Measurements from ENCODE around the gene TTC9B.

The TTC9B gene

DNA sequence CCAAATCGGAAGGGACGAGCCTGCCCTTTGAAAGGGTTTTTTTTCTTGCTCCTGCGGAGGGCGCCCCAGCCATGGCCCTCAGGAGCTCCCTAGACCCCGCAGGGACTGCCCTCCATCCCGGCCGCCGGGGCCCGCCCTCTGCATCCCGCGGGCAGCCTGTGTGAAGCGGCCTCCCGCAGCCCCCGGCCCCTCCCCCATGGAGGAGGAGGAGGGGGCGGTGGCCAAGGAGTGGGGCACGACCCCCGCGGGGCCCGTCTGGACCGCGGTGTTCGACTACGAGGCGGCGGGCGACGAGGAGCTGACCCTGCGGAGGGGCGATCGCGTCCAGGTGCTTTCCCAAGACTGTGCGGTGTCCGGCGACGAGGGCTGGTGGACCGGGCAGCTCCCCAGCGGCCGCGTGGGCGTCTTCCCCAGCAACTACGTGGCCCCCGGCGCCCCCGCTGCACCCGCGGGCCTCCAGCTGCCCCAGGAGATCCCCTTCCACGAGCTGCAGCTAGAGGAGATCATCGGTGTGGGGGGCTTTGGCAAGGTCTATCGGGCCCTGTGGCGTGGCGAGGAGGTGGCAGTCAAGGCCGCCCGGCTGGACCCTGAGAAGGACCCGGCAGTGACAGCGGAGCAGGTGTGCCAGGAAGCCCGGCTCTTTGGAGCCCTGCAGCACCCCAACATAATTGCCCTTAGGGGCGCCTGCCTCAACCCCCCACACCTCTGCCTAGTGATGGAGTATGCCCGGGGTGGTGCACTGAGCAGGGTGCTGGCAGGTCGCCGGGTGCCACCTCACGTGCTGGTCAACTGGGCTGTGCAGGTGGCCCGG lies 26.1 kb downstream of the TTC9B start:
- no peak for TF ChIP-seq CTCF (IDR thresholded peaks at IDR 0.05; ENCODE audit: extremely low read depth, missing control alignments)
- DNase-seq (ENCODE audit: low spot score) = peak; percentile 75

GRCh38 chr19:40190891-40191835 lies 27.0 kb downstream of the TTC9B start, which contains the start of gene MAP3K10:
MAP3K10 (plus strand) TSS chr19:40191426; CDS start chr19:40192032, 606 bp downstream.
- DNase-seq (ENCODE audit: low spot score) = peak; percentile 94
- TF ChIP-seq CTCF (IDR thresholded peaks at IDR 0.05; ENCODE audit: extremely low read depth, missing control alignments) = no peak

DNA sequence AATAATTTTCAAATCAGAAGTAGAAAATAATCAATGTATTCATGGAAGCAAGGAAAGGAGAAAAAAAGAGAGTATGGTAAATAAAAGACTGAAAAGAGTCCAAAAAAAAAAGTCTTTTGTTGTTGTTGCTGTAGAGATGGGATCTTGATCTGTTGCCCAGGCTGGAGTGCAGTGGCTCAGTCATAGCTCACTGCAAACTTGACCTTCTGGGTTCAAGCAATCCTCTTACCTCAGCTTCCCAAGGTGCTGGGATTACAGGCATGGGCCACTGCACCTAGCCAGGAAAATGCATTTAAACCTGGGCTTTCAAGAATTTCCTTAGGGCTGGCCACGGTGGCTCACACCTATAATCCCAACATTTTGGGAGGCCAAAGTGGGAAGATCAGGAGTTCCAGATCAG lies 33.9 kb downstream of the TTC9B start:
- DNase-seq (ENCODE audit: low spot score) = no peak
- TF ChIP-seq CTCF (IDR thresholded peaks at IDR 0.05; ENCODE audit: extremely low read depth, missing control alignments) = no peak

- TF ChIP-seq CTCF (IDR thresholded peaks at IDR 0.05; ENCODE audit: extremely low read depth, missing control alignments) = no peak
- no peak for DNase-seq (ENCODE audit: low spot score)
These were observed 39.4 kb downstream of the TTC9B start for GRCh38 chr19:40178756-40179155.

DNA sequence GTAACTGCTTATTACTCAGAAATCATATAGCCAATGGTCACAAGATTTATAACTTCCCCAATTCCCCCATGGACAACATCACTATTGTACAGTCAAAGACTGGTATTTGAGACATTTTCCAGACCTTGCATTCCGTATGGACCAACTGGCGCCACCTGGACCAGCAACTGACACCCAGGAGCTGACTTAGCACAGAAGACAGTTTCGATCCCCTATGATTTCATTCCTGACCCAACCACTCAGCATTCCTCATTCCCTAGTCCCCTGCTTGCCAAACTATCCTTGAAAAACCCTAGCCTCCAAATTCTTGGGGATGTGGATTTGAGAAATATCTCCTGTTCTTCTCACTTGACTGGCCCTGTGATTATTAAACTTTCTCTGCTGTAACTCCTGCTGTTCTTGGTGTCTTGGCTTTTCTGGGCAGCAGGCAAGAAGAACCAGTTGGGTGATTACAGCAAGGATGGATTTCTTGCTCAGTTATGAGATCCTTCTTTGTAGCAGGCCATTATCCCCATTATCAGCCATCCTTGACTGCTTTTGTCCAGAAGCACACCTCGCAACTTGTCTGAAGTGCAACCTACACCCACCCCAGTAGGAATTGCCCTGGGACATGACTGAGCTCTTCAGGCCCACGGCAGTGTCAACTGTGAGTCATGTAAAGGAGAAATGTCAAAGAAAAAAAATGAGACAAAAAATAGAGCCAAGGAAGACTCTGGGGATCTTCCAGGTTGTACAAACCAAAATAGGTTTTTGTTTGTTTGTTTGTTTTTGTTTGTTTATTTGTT lies 40.7 kb downstream of the TTC9B start:
- no peak for DNase-seq (ENCODE audit: low spot score)
- no peak for TF ChIP-seq CTCF (IDR thresholded peaks at IDR 0.05; ENCODE audit: extremely low read depth, missing control alignments)

DNA sequence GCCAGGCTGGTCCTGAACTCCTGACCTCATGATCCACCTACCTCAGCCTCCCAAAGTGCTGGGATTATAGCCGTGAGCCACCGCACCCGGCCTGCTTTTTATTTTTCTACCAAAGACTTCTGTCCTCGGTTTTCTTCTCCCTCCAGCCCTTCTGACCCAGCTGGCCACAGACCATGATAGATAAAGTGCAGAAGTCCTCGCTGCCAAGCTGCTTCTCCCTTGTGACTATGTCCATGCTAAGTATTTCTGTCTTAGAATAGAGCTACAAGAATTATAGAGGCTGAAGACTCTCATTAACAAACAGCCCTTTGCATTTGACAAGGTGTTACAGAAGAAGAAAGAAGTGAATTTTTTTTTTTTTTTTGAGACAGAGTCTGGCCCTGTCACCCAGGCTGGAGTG lies 42.4 kb downstream of the TTC9B start:
- no peak for TF ChIP-seq CTCF (IDR thresholded peaks at IDR 0.05; ENCODE audit: extremely low read depth, missing control alignments)
- no peak for DNase-seq (ENCODE audit: low spot score)

All from GM20000 (cell line).